BLaER1 treated with 17β-estradiol and CSF1 and Interleukin-3, amounts not matched to agents 10 nM and 100 nM (cell line): ENCODE results near the gene DNAJC17.

Experiments used
- H3K27ac ChIP-seq, 11 experiments: shearing (Covaris generic); formaldehyde crosslinking; 2 replicates each; pipeline ENCODE4 v1.8.1; 2022
- H3K27me3 ChIP-seq, 11 experiments: shearing (Covaris generic); formaldehyde crosslinking; 2 replicates each; pipeline ENCODE4 v1.8.1; 2022
- H3K36me3 ChIP-seq, 11 experiments: shearing (Covaris generic); formaldehyde crosslinking; 2 replicates each; pipeline ENCODE4 v1.8.1; 2022
- H3K4me1 ChIP-seq, 10 experiments: shearing (Covaris generic); formaldehyde crosslinking; 2 replicates each; pipeline ENCODE4 v1.8.1; 2022
- H3K4me2 ChIP-seq, 11 experiments: shearing (Covaris generic); formaldehyde crosslinking; 2 replicates each; pipeline ENCODE4 v1.8.1; 2022
- H3K4me3 ChIP-seq, 10 experiments: shearing (Covaris generic); formaldehyde crosslinking; 2 replicates each; pipeline ENCODE4 v1.8.1; 2022
- H3K9ac ChIP-seq, 11 experiments: shearing (Covaris generic); formaldehyde crosslinking; 2 replicates each; pipeline ENCODE4 v1.8.1; 2022
- H3K9me3 ChIP-seq, 11 experiments: shearing (Covaris generic); formaldehyde crosslinking; replicated peaks in 1 of 11; 2 replicates each; pipeline ENCODE4 v1.8.1; 2022
- H4K20me1 ChIP-seq, 11 experiments: shearing (Covaris generic); formaldehyde crosslinking; 2 replicates each; pipeline ENCODE4 v1.8.1; 2022
- Cebpa-rat ChIP-seq, 11 experiments: shearing (Covaris generic); IDR thresholded peaks; 2 replicates each; pipeline ENCODE4 v1.8.1; 2022

DNAJC17 gene

DNA sequence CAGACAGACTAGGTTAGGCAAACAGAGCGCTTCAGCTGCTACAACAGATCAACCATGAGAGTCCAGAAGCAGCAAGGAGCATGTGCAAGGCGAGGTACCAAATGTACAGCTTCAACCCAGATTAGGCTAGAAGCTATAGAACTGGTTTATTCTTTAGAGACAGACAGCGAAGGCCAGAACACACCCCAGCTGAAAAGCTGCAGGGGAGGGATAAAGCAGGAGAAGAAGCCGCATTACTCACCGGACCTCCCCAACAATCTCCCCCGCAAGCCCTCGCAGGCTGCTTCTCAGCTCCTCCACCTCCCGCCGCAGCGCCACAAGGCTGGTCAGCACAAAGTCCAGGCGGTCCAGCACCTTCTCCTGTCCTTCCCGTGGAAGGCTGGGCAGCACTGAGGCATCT is 55.5 kb downstream of the DNAJC17 start:
- Histone ChIP-seq H3K27ac (no peak overlapping the region), H3K36me3 (peaks cover 42 to 68% (median 57%) of the 10 kb centered on the region in 11 experiments), H3K4me2 (no peak overlapping the region), H3K27me3 (no peaks in the 10 kb centered on the region), H3K9me3 (no peaks in the 10 kb centered on the region), H3K4me3 (no peak overlapping the region), H4K20me1 (peaks cover 0 to 42% (median 13%) of the 10 kb centered on the region in 11 experiments; a peak in 15 of 22 replicates), H3K9ac (peak overlapping the region in 4 of 11 experiments; percentile 25 to 92 (median 62); a peak in 6 of 22 replicates), H3K4me1 (peaks cover 27 to 42% (median 39%) of the 10 kb centered on the region in 10 experiments)
- TF ChIP-seq Cebpa-rat (IDR thresholded peaks at IDR 0.05): no peak

DNA sequence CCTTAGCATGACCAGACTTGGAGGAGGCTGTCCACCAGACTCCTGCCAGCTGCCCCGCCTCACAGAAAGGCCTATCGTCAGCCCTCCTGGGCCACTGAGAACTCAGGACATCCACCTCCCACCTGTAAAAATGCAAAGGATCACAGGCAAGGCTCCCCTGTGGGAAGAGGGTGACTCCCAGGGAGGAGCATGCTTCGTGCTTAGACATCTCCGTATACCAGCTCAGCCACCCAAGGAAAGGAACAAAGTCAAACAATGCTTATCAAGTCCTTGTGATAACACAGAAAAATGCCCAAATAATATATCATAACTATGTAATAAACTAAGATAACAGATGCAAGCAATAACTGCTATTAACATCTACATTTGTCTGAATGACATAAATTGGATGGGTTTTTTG is 56.4 kb downstream of the DNAJC17 start:
- H3K36me3 ChIP-seq: peaks cover 42 to 71% (median 57%) of the 10 kb centered on the region in 11 experiments
- H4K20me1 ChIP-seq: peaks cover 0 to 48% (median 19%) of the 10 kb centered on the region in 11 experiments; a peak in 15 of 22 replicates
- no peak overlapping the region for H3K4me2 ChIP-seq
- peaks cover 29 to 44% (median 41%) of the 10 kb centered on the region in 10 experiments for H3K4me1 ChIP-seq
- H3K27ac ChIP-seq: no peak overlapping the region
- H3K4me3 ChIP-seq: no peak overlapping the region
- H3K9ac ChIP-seq: peak overlapping the region in 2 of 11 experiments; percentile 18 to 47; a peak in 1 of 22 replicates
- TF ChIP-seq Cebpa-rat (IDR thresholded peaks at IDR 0.05): no peak
- H3K27me3 ChIP-seq: no peaks in the 10 kb centered on the region
- no peaks in the 10 kb centered on the region for H3K9me3 ChIP-seq

DNA sequence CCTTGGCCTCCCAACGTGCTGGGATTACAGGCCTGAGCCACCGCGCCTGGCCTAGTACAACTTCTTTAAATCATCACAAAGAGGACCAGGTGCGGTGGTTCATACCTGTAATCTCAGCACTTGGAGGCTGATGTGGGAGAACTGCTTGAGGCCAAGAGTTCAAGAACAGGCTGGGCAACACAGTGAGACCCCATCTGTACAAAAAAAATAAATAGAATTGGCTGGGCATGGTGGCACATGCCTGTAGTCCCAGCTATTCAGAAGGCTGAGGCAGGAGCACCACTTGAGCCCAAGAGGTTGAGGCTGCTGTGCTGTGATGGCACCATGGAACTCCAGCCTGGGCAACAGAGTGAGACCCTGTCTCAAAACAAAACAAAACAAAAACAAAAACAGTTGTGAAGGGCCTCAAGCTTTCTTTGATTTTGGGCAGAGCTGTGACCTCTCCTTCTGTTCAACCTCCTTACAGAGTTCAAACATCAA is 58.1 kb downstream of the DNAJC17 start:
- Histone ChIP-seq H4K20me1 (peaks cover 0 to 62% (median 30%) of the 10 kb centered on the region in 11 experiments; a peak in 15 of 22 replicates), H3K4me2 (no peak overlapping the region), H3K36me3 (peaks cover 42 to 88% (median 67%) of the 10 kb centered on the region in 11 experiments), H3K4me1 (peaks cover 33 to 52% (median 47%) of the 10 kb centered on the region in 10 experiments), H3K27ac (no peak overlapping the region), H3K9ac (no peak overlapping the region), H3K4me3 (no peak overlapping the region), H3K27me3 (no peaks in the 10 kb centered on the region), H3K9me3 (no peaks in the 10 kb centered on the region)
- no peak for TF ChIP-seq Cebpa-rat (IDR thresholded peaks at IDR 0.05)

DNA sequence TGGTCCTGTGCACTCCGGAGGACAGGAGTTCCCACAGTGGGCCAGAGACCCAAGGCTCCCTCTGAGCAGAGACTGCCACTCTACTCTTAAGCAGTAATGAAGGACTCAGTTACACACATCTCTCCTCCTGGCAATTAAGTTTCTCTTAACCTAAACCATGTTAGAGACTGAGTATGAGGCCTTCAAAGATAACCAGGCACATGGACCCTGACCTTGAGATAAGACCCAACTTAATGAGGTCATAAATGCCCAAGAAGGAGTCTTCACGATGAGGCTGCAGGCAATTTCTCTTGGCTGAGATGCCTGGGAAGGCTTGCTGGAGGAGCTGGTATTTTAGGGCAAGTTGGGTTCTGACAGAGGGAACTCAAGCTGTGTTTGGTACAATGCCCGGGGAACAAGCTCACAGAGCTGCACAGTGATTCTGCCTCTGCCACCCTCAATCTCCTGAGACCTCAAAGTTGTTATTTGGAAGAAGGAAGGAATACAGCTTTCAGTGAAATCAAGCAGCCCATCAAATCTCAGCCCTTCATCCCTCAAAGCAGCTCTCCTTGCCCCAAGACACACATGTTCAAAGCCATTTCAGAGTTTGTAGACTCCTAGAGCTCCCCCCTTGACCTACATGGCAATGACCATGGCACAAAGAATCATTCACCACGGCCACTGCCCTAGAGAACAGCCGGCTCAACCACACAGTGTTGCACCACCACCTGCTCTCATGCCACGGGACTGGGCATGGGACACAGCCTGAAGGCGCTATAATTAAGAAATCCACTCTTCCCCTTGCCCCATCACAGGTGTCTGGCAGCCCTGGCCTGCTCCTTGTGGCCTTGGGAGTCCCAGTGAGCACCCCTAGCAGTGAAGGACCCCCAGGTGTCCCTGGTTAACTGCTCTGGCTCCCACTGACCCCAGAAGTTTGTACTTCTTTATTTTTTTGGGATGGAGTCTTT is 59.3 kb downstream of the DNAJC17 start:
- no peak for TF ChIP-seq Cebpa-rat (IDR thresholded peaks at IDR 0.05)
- Histone ChIP-seq H3K36me3 (peaks cover 49 to 94% (median 78%) of the 10 kb centered on the region in 11 experiments), H3K4me2 (peak overlapping the region in 1 of 11 experiments; percentile 31; a peak in 1 of 22 replicates), H3K9ac (peak overlapping the region in 6 of 11 experiments; percentile 1 to 57 (median 24); a peak in 5 of 22 replicates), H4K20me1 (peaks cover 0 to 68% (median 36%) of the 10 kb centered on the region in 11 experiments; a peak in 15 of 22 replicates), H3K4me1 (peaks cover 33 to 52% (median 47%) of the 10 kb centered on the region in 10 experiments), H3K27ac (peak overlapping the region in 1 of 11 experiments; percentile 21; a peak in 1 of 22 replicates), H3K4me3 (no peak overlapping the region), H3K27me3 (no peaks in the 10 kb centered on the region), H3K9me3 (no peaks in the 10 kb centered on the region)

DNA sequence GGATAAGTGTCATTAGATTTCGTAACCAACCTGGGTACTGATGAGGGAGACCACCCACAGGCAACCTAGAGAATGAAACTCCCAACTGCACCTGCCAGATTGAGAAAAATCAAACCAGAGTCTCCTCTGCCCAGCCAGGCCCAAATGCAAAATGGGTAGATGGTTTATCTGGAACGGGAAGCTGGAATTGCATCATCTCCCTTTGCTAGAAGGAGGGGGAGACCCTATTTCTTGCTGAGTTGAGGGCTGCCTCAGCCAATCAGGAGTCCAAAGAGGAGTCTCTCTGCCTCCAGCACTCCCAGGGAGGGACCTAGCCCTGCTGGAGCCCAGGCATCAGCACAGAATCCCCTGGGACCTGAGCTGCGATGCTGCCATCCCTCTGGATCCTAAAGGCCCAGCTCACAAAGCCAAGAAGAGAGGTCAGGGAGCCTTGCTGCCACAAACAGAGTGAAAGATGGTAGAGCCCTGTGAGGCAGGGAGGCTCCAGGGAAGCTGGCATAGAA is 60.3 kb downstream of the DNAJC17 start:
- peak in 4 of 11 experiments; percentile 18 to 60 (median 38); a peak in 5 of 22 replicates for TF ChIP-seq Cebpa-rat (IDR thresholded peaks at IDR 0.05)
- H3K9ac ChIP-seq: peak overlapping the region in 7 of 11 experiments; percentile 1 to 27 (median 23); a peak in 4 of 22 replicates
- H3K27me3 ChIP-seq: no peaks in the 10 kb centered on the region
- peaks cover 54 to 94% (median 78%) of the 10 kb centered on the region in 11 experiments for H3K36me3 ChIP-seq
- peaks cover 0 to 59% (median 36%) of the 10 kb centered on the region in 11 experiments; a peak in 15 of 22 replicates for H4K20me1 ChIP-seq
- peaks cover 30 to 49% (median 43%) of the 10 kb centered on the region in 10 experiments for H3K4me1 ChIP-seq
- no peak overlapping the region for H3K4me3 ChIP-seq
- no peak overlapping the region for H3K27ac ChIP-seq
- no peaks in the 10 kb centered on the region for H3K9me3 ChIP-seq
- peak overlapping the region in 7 of 11 experiments; percentile 13 to 52 (median 32); a peak in 9 of 22 replicates for H3K4me2 ChIP-seq

DNA sequence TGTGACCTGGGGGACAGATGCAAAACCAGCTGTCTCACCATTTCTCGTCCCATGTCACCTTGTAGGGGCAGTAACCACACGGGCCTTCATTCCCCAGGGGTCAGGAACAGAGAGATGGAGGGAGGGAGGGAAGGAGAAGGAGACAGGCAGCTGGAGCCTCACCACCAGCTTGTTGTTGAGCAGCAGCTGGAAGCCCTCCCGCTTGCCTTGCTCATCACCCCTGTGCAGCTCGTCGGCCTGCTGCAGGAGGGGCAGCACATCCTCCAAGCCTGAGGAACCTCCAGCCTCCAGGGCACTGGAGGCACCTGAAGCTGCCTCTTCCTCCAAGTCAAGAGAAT is 62.5 kb downstream of the DNAJC17 start:
- H3K27me3 ChIP-seq: no peaks in the 10 kb centered on the region
- peaks cover 54 to 94% (median 78%) of the 10 kb centered on the region in 11 experiments for H3K36me3 ChIP-seq
- no peak for TF ChIP-seq Cebpa-rat (IDR thresholded peaks at IDR 0.05)
- H3K27ac ChIP-seq: peak overlapping the region in 4 of 11 experiments; percentile 11 to 66 (median 20); a peak in 5 of 22 replicates
- peak overlapping the region in 5 of 11 experiments; percentile 1 to 51 (median 21); a peak in 5 of 22 replicates for H3K9ac ChIP-seq
- no peaks in the 10 kb centered on the region for H3K9me3 ChIP-seq
- no peak overlapping the region for H3K4me3 ChIP-seq
- H3K4me2 ChIP-seq: peak overlapping the region in 9 of 11 experiments; percentile 1 to 76 (median 21); a peak in 13 of 22 replicates
- peaks cover 30 to 49% (median 43%) of the 10 kb centered on the region in 10 experiments for H3K4me1 ChIP-seq
- H4K20me1 ChIP-seq: peaks cover 0 to 60% (median 36%) of the 10 kb centered on the region in 11 experiments; a peak in 15 of 22 replicates

DNA sequence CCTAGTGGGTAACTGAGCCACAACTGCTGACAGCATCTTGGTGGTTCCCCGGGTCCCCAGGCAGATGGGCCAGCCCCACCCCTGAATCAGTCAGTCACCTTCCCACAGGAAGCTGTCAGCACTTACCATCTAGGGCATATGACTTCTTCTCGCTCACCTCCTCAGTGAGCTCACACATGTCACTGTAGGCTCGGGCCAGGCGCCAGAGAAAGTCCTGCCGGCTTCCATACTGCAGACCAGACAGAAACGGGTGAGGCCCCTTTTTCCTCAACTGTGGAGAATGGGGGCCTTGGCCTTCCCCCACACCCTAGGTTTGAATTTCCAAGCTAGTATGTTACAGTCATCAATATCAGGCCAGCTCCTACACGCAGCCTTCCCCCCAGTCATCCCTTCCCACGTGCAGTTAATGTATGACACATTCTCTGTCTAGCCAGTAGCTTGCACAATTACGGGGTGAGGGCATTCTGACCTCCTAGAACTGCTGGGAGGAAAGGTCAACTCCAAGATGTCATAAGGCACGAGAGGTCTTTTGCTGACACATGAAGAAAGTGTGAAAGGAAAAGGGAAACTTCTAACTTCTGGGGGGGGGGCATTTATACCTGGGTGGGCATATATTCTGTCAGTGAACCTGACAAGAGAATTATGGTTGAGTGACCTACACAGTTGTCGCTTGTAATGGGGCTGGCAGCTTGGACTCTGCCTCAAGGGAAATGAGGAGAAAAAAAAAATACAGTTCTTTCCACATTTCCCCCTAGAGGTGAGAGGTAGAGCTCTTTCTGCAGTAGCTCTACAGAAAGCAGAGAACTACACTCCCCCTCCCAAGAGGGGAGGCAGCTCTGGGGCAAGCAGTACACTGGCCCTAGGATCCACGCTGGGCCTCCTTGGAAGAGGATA is 63.1 kb downstream of the DNAJC17 start:
- H4K20me1 ChIP-seq: peaks cover 0 to 66% (median 36%) of the 10 kb centered on the region in 11 experiments; a peak in 15 of 22 replicates
- peak overlapping the region in 7 of 11 experiments; percentile 32 to 66 (median 39); a peak in 13 of 22 replicates for H3K27ac ChIP-seq
- H3K27me3 ChIP-seq: no peaks in the 10 kb centered on the region
- H3K9ac ChIP-seq: peak overlapping the region in 8 of 11 experiments; percentile 3 to 54 (median 32); a peak in 13 of 22 replicates
- H3K9me3 ChIP-seq: no peaks in the 10 kb centered on the region
- no peak overlapping the region for H3K4me3 ChIP-seq
- H3K36me3 ChIP-seq: peaks cover 54 to 94% (median 78%) of the 10 kb centered on the region in 11 experiments
- peak overlapping the region; percentile 22 to 76 (median 52) for H3K4me2 ChIP-seq
- TF ChIP-seq Cebpa-rat (IDR thresholded peaks at IDR 0.05): 0 out of 22 replicates have a peak, but pooled peaks of 1 of the 11 experiments have one; percentile 37
- peaks cover 30 to 49% (median 43%) of the 10 kb centered on the region in 10 experiments for H3K4me1 ChIP-seq
